Upper lobe of right lung (tissue), 1 donor: ENCODE results near the gene HYAL3. TPM values are rescaled to one million over a fixed set of nuclear protein-coding genes. Genes with fewer than 3 reads are reported as not detected.

Source experiments
- ATAC-seq: fragments of 200-7000 bp; cut with Tn5 transposase; one replicate; pipeline ENCODE4 v1.9.1; 2020; ENCODE audit warnings: mild to moderate bottlenecking, moderate library complexity
- DNase-seq: peaks from one replicate; pipeline ENCODE4 v3.0.0-alpha.2; 2020
- H3K27ac ChIP-seq: fragments of 200-600 bp; one replicate; pipeline ENCODE4 v1.8.0; 2022
- H3K27me3 ChIP-seq: fragments of 200-600 bp; one replicate; pipeline ENCODE4 v1.8.0; 2022; ENCODE audit warnings: mild to moderate bottlenecking
- H3K36me3 ChIP-seq: fragments of 200-600 bp; one replicate; pipeline ENCODE4 v1.8.0; 2022
- H3K4me1 ChIP-seq: fragments of 200-600 bp; one replicate; pipeline ENCODE4 v1.8.0; 2022
- H3K4me3 ChIP-seq: fragments of 200-600 bp; one replicate; pipeline ENCODE4 v1.8.0; 2022; ENCODE audit warnings: mild to moderate bottlenecking
- H3K9me3 ChIP-seq: fragments of 200-600 bp; one replicate; pipeline ENCODE4 v1.8.0; 2022
- intact Hi-C: fragments of 100-400 bp; cut with DNase I; formaldehyde crosslinking; loops from one replicate; pipeline ENCODE4 v1.11.0; 2022
- total RNA-seq: library from RNA; stranded (reverse); fragmentation: NEBNext Ultra II Directional; extraction: Animal tissue kit (Norgen Biotek cat#: 25700); gene quantifications from one replicate; pipeline ENCODE4 v1.2.1, GENCODE V29; 2021
- TF ChIP-seq, protein P1 (sequence below): fragments of 200-600 bp; IDR thresholded peaks from one replicate; pipeline ENCODE4 v1.8.0; 2022; ENCODE audit warnings: antibody characterized with exemption
- donor health status: DM: no; HTN: yes; CAD: no; lungs with severe emphysema.

Gene HYAL3
- total RNA-seq, 1 donor from 2014 or later: 2.8 TPM

DNA sequence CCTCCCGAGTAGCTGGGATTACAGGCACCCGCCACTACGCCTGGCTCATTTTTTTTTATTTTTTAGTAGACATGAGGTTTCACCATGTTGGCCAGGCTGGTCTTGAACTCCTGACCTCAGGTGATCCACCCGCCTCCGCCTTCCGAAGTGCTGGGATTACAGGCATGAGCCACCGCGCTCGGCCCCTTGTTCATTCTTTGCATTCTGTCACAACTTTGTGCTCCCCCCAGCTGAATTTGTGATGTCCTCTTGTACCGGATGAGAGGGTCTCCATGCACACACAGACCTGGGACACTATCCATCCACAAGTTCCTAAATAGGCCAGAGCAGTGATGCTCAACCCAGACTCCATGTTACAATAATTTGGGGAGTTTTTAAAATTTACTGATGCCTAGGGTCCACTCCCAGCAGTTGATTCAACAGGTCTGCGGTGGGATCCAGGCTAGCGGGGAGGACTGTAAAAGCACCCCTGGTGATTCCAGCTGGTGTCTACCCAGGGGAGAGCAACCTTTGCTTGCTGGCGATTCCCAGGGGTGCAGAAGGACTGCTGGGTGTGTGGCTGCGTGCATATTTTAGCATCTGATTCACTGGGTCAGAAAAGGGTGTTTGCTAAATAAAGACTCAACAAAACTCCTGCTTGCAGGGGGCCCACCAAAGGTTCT lies 40.4 kb upstream of the HYAL3 start:
- Histone ChIP-seq H3K9me3 (no peaks in the 10 kb centered on the region), H3K4me3 (peak overlapping the region; percentile 95), H3K27me3 (no peaks in the 10 kb centered on the region), H3K27ac (peak overlapping the region; percentile 96), H3K4me1 (peaks cover 50% of the 10 kb centered on the region), H3K36me3 (no peaks in the 10 kb centered on the region)
- DNase-seq (no peak), ATAC-seq (no peak)
- intact Hi-C loops: no loop called here
- TF ChIP-seq, protein P1, sequence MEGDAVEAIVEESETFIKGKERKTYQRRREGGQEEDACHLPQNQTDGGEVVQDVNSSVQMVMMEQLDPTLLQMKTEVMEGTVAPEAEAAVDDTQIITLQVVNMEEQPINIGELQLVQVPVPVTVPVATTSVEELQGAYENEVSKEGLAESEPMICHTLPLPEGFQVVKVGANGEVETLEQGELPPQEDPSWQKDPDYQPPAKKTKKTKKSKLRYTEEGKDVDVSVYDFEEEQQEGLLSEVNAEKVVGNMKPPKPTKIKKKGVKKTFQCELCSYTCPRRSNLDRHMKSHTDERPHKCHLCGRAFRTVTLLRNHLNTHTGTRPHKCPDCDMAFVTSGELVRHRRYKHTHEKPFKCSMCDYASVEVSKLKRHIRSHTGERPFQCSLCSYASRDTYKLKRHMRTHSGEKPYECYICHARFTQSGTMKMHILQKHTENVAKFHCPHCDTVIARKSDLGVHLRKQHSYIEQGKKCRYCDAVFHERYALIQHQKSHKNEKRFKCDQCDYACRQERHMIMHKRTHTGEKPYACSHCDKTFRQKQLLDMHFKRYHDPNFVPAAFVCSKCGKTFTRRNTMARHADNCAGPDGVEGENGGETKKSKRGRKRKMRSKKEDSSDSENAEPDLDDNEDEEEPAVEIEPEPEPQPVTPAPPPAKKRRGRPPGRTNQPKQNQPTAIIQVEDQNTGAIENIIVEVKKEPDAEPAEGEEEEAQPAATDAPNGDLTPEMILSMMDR: no peak

DNA sequence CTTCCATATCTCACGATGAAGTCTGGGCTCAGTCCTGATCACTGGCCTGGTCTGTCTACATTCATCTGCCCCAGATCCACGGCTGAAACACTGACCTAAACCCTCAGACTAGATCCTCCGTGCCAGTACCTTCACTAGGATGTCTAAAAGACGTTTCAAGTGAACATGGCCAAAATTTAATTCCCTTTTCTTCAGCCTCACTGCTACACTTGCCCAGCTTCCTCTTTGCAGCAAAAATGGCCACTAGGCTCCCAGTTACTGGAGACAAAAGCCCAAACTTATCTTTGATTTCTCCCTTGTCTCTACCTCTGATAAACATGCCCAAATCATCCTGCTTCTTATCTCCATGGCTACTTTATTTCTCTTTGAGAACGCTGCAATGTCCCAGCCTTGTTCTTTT lies 39.8 kb upstream of the HYAL3 start:
- Histone ChIP-seq H3K27me3 (no peaks in the 10 kb centered on the region), H3K27ac (peak overlapping the region; percentile 96), H3K4me3 (peak overlapping the region; percentile 95), H3K4me1 (peaks cover 56% of the 10 kb centered on the region), H3K9me3 (no peaks in the 10 kb centered on the region), H3K36me3 (no peaks in the 10 kb centered on the region)
- ATAC-seq: no peak
- DNase-seq: no peak
- intact Hi-C loops: no loop called here
- TF ChIP-seq, protein P1: no peak

DNA sequence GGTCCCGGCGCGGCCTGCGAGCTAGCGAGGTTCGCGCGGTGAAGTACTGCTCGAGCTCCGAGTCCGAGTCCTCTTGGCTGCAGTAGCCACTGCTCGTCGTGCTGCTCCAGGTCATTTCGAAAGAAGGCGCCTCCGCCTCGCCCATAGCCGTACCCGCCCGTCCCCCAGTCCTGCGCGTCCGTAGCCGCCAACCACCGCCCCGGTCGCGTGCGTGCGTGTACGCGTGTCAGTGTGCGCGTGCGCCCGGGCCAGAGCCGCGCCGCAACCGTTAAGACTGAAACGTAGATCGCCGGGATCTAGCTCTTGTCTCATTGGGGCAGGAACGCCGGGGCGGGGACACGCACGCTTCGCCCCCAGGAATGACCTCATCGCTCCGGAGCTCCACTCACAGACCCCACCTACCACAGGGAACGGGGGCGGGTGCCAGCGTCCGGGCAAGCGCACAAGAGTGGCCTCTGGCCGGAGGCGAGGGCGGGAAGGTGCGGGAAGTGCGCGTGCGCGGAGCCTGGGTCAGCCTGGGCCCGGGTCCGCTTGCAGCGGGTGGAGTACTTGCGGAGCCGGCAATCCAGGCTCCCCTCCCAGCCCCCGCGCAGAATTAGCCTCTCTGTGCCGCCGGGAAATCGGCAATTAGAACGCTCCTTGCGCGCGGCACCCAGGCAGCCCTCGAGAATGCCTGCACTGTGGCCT lies 38.1 kb upstream of the HYAL3 start:
- peaks cover 60% of the 10 kb centered on the region for H3K4me1 ChIP-seq
- intact Hi-C loops: no loop called here
- peak; percentile 90 for ATAC-seq

DNA sequence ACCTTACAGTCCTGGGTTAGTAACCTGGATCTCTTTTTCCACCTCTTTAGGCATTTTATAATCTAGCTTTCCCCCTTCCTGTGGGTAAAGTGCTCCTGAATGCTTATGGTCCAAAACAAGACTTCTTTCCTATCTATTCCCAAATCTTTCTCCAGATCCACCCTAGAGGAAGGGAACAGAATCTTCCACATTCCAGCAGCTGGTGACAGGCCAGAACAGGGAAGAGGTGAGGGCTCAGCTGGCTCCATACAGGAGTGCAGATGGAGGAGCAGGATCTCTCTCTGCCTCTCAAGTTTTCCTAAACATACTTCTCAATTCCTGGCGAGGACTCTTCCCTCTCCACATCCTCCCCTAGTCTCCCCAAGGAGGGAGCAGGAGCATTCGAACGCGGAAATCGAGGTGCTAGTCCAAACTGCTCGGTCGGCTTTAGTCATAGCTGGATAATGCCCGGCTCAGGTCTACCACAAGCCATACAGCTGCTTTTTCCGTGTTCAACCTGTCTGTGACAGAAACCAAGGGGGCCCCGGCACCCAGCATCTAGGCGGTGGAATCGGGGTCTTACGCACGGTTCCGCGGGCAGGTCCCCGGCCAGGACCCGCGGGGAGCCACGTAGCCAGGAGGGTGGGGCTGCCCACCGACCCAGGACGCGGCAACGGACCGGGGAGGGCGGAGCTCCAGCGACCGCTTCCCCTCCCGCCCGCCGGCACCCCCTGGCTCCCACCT lies 37.4 kb upstream of the HYAL3 start:
- intact Hi-C loops: no loop called here
- H3K9me3 ChIP-seq: no peaks in the 10 kb centered on the region
- no peak for ATAC-seq
- no peaks in the 10 kb centered on the region for H3K27me3 ChIP-seq
- peaks cover 56% of the 10 kb centered on the region for H3K4me1 ChIP-seq
- peak overlapping the region; percentile 96 for H3K27ac ChIP-seq
- peak overlapping the region; percentile 95 for H3K4me3 ChIP-seq
- TF ChIP-seq, protein P1: no peak
- H3K36me3 ChIP-seq: peaks cover 3% of the 10 kb centered on the region
- no peak for DNase-seq

More for the DNA sequence above, 38.1 kb upstream of the HYAL3 start:
- H3K27me3 ChIP-seq: no peaks in the 10 kb centered on the region
- H3K9me3 ChIP-seq: no peaks in the 10 kb centered on the region
- H3K27ac ChIP-seq: peak overlapping the region; percentile 96
- H3K4me3 ChIP-seq: peak overlapping the region; percentile 95
- TF ChIP-seq, protein P1: no peak
- no peaks in the 10 kb centered on the region for H3K36me3 ChIP-seq
- DNase-seq: peak; percentile 100

DNA sequence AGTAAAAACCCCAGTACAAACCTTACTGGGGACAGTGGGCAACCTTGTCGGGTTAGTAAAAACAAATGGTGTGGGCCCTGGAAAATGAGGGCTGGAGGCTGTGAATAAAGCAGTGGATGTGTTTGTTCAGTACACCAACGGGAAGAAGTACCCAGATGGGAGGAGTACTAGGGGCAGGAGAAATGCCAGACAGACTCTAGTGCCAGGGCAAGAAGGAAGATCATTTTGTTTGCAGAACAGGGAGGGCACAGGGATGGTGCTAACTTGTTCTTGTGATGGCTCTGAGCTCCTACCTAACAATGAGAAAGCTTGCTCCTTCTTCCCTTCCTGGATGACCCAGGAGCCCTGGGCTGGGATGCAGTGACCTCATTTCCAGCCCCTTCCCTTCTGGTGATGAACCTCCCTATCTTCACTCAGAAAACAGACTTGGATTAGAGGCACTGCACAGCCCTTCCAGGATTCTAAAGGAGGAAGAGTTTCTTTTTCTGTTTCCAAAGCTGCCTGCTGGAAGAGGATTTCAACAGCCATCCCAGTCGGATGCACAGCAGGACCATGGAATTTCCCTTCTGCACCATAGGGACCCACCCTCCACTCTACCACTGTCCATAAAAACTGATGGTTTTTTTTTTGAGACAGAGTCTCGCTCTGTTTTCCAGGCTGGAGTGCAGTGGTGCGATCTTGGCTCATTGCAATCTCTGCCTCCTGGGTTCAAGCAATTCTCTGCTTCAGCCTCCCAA lies 35.3 kb upstream of the HYAL3 start:
- peaks cover 44% of the 10 kb centered on the region for H3K4me1 ChIP-seq

More for the DNA sequence above, 35.3 kb upstream of the HYAL3 start:
- Histone ChIP-seq H3K27me3 (no peaks in the 10 kb centered on the region), H3K27ac (peak overlapping the region; percentile 96), H3K4me3 (peak overlapping the region; percentile 95), H3K36me3 (peaks cover 24% of the 10 kb centered on the region), H3K9me3 (no peaks in the 10 kb centered on the region)
- DNase-seq: no peak
- intact Hi-C loops: no loop called here
- TF ChIP-seq, protein P1: no peak
- no peak for ATAC-seq
